ENCODE measurements around the gene PAK5. TPM values are rescaled to one million over a fixed set of nuclear protein-coding genes. Genes with fewer than 3 reads are reported as not detected.

PAK5 gene
- total and polyA plus RNA-seq, 2 experiments from 2014 or later: 0.57 to 1.1 TPM

- no peak for ATAC-seq
- H3F3A ChIP-seq (replicated peaks; ENCODE audit: low read depth): no peaks in the 10 kb centered on the region
- no peaks in the 10 kb centered on the region for H3K27me3 ChIP-seq (ENCODE audit: insufficient read depth)
- Mint-ChIP-seq H3K9me3 (no peaks in the 10 kb centered on the region), H3K36me3 (ENCODE audit: low read depth) (0 out of 3 replicates have a peak, but pooled peaks cover 2% of the 10 kb centered on the region), H3K4me1 (no peaks in the 10 kb centered on the region; the same call in 1 of the 3 replicates), H3K27ac (no peak overlapping the region), H3K27me3 (ENCODE audit: insufficient read depth, low read depth, poor library complexity) (no peaks in the 10 kb centered on the region), H3K4me3 (no peak overlapping the region)
- TF ChIP-seq EZH2 (IDR thresholded peaks at IDR 0.05; ENCODE audit: low read depth, unreplicated experiment): no peak
- TF ChIP-seq CREB1 (CRISPR knock-in tag; IDR thresholded peaks at IDR 0.05; ENCODE audit: low read depth): no peak
- TF ChIP-seq JUNB (IDR thresholded peaks at IDR 0.05; ENCODE audit: unreplicated experiment): no peak
- no peak for TF ChIP-seq NANOG (IDR thresholded peaks at IDR 0.05; ENCODE audit: borderline replicate concordance)
- TF ChIP-seq POLR2AphosphoS5 (IDR thresholded peaks at IDR 0.05; ENCODE audit: low read depth): no peak
- TF ChIP-seq STAT1 (IDR thresholded peaks at IDR 0.05; ENCODE audit: unreplicated experiment): no peak
- no peak for TF ChIP-seq REST (IDR thresholded peaks at IDR 0.05; ENCODE audit: unreplicated experiment)
- no peak for TF ChIP-seq ETS1 (IDR thresholded peaks at IDR 0.05)
- no peak for TF ChIP-seq ZNF114 (CRISPR knock-in tag; IDR thresholded peaks at IDR 0.05)
- TF ChIP-seq EZH2phosphoT487 (IDR thresholded peaks at IDR 0.05; ENCODE audit: unreplicated experiment): no peak
- no peak for TF ChIP-seq CTCF (conservative IDR thresholded peaks at IDR 0.05; ENCODE audit: low read depth in 2 of 2)
- DNase-seq (ENCODE audit: low spot score): no peak
- H3K27ac ChIP-seq (ENCODE audit: low read depth): no peak overlapping the region
- H3K79me2 ChIP-seq (replicated peaks; ENCODE audit: insufficient read depth): no peaks in the 10 kb centered on the region
- no peaks in the 10 kb centered on the region for H4K20me1 ChIP-seq (replicated peaks; ENCODE audit: insufficient read depth)
- no peaks in the 10 kb centered on the region for H3K36me3 ChIP-seq (ENCODE audit: insufficient read depth)
- H3K4me2 ChIP-seq: no peak overlapping the region
- no peak overlapping the region for H2AFZ ChIP-seq
- no peak overlapping the region for H3K4me3 ChIP-seq
- no peaks in the 10 kb centered on the region for H3K4me1 ChIP-seq (ENCODE audit: insufficient read depth)
- H3K9me2 ChIP-seq (ENCODE audit: insufficient read depth): no peaks in the 10 kb centered on the region
Measured at GRCh38 chr20:9557411-9557810, 281.5 kb downstream of the PAK5 start.
